Kidney tubule cell (primary cell): ENCODE measurements around the gene MINK1.
A peak's percentile ranks its signal among the peaks of the same experiment; 100 is the strongest.
"Not testable (repeated sequence)": the region's sequence is repeated elsewhere in the genome, so short reads cannot be mapped to it uniquely, and the experiment has no call there.

Source experiments
- DNase-seq: peaks from one replicate; pipeline ENCODE4 v3.0.0-alpha.2; 2018; ENCODE audit warnings: low spot score

MINK1 gene

DNA sequence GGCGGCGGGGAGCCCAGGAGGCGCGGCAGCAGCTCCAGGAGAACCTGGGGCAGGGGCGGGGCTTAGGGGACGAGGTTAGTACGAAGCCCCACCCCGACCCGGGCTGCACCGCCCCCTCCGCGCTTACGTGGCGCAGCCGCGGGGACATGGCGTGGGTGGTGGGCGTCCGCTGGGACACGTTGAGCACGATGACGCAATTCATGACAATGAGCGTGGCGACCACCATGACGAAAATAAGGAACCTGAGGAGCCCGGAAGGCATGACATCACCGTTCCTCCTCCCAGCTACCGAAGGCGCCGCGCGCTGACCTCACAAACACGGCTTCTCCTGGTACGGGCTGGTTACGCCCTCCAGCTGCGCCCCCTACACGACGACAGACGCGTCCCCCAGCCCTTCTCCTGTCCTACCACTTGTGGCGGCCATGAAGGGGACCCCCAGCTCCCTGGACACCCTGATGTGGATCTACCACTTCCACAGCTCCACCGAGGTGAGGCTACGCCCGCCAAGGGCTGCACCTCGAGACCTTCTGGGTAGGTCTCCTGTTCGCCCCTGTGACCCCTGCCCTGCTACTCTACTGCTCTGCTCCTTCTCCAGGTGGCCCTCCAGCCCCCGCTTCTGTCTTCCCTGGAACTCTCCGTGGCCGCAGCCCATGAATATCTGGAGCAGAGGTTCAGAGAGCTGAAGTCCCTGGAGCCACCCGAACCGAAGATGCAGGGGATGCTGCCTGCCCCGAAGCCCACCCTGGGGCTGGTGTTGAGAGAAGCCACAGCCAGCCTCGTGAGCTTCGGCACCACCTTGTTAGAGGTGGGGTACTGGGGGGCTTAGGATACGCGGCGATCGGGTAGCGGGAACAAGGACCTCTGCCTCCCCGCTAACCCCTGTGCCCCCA is 66.4 kb downstream of the MINK1 start, which contains the start of gene C17orf107:
Gene C17orf107 (plus strand): TSS at position 196 of the 890 bp plus-strand sequence. CDS start 227 bp downstream, at position 423.
- DNase-seq, result peak; percentile 57

GRCh38 chr17:4900231-4901107 is 67.3 kb downstream of the MINK1 start:
- no peak for DNase-seq

DNA sequence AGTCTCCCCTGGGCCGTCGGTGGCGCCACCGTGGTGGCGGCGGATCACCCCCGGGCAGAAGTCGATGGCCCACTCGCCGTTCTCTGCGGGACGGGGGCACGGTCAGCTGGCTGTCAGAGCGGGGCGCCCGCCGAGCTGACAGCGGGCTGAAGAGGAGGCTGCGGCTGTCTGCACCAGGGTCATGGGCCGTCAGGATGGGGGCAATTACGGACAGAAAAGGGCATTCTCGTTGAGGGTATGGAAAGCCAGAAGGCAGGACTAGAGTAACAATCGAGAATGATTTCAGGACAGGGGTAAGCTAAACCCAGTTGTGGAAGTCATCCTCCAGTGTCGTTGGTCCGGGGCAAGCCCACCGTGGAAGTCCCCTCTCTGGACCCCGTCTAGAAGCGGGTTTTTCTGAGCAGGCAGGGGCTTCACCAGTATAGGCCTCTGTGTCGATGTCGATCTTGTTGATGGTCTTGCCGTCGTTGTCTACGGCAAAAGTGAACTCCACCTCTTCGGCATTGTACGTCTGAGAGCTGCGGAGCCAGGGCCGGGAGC is 68.0 kb downstream of the MINK1 start:
- no peak for DNase-seq

GRCh38 chr17:4901648-4902344 is 68.7 kb downstream of the MINK1 start:
- DNase-seq, result no peak

- no peak for DNase-seq
These were observed 69.4 kb downstream of the MINK1 start for GRCh38 chr17:4902540-4902939.

GRCh38 chr17:4903051-4903818 is 70.1 kb downstream of the MINK1 start, which contains the start of gene CHRNE:
Gene CHRNE, minus strand, starts transcription at chr17:4903098. Its CDS starts 35 bp downstream, at chr17:4903063.
- peak; percentile 86 for DNase-seq

DNA sequence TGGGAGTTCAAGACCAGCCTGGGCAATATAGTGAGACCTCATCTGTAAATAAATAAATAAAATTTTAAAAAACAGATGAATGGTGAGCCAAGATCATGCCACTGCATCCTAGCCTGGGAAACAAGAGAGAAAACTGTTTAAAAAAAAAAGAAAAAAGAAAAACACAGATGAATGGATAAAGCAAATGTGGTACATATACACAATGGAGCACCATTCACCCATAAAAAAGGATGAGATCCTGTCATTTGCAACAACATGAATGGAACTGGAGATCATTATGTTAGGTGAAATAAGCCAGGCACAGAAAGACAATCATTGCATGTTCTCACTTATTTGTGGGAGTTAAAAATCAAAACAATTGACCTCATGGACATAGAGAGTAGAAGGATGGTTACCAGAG is 73.5 kb downstream of the MINK1 start:
- not testable (repeated sequence) for DNase-seq

DNA sequence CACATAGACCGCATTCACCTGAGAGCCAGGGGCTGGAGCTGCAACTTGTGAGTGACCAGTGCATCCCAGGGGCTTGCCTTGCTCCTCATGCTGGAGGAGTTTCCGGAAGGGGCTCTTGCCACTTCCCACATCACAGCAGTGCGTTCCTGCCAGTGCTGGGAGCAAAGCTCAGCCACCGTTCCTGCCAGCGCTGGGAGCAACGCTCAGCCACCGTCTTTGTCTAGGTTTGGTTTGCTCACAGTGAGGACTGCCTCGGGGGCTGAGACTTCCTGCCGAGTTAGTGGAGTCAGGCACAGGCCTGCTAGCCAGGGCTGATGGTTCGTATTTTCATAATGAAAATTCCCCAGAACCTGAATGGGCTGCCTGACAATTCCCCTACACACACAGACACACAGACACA is 75.2 kb downstream of the MINK1 start:
- DNase-seq, result no peak

- peak; percentile 95 for DNase-seq
These were observed 75.8 kb downstream of the MINK1 start for GRCh38 chr17:4908711-4909496.

GRCh38 chr17:4913994-4914393 is 80.9 kb downstream of the MINK1 start:
- peak; percentile 26 for DNase-seq

DNA sequence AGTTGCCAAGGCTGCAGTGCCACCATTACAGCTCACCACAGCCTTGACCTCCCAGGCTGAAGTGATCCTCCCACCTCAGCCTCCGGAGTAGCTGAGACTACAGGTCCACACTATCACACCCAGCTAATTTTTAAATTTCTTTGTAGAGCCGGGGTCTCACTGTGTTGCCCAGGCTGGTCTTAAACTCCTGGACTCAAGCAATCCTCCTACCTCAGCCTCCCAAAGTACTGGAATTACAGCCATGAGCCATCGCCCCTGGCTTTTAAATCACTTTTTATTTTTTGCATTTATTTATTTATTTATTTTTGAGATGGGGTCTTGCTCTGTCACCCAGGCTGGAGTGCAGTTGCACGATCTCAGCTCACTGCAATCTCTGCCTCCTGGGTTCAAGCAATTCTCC is 81.4 kb downstream of the MINK1 start:
- not testable (repeated sequence) for DNase-seq

- DNase-seq, result no peak
These were observed 86.4 kb downstream of the MINK1 start for GRCh38 chr17:4919511-4920047.

GRCh38 chr17:4920351-4921048 is 87.4 kb downstream of the MINK1 start:
- no peak for DNase-seq

DNA sequence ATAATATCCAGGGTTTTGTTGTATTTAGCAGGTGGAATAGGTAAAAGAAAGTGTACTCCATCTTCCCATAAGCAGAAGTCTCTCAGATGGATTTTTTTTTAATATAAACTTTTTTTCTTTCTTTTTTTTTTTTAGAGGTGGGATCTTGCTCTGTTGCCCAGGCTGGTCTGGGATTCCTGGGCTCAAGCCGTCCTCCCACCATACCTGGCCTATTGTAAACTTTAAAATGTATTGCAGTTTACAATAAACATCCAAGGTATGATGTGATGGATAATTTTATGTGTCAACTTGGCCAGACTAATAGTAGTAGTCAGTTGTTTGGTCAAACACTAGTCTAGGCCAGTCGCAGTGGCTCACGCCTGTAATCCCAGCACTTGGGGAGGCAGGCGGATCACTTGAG is 88.2 kb downstream of the MINK1 start:
- DNase-seq, result no peak

DNA sequence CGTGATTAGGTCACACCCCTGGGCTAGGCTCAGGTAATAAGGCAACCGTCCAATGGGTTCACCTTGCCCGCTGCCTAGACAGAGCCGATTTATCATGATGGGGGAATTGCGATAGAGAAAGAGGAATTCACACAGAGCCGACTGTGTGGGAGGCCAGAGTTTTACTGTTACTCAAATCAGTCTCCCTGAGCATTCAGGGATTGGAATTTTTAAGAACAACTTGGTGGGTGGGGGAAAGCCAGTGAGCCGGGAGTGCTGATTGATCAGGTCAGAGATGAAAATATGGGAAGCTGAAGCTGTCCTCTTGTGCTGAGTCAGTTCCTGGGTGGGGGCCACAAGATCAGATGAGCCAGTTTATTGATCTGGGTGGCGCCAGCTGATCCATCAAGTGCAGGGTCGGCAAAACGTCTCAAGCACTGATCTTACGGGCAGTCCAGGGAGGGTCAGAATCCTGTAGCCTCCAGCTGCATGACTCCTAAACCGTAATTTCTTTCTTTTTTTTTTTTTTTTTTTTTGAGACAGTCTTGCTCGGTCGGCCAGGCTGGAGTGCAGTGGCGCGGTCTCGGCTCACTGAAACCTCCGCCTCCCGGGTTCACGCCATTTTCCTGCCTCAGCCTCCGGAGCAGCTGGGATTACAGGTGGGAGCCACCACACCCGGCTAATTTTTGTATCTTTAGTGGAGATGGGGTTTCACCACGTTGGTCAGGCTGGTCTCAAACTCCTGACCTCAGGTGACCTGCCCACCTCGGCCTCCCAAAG is 93.6 kb downstream of the MINK1 start:
- not testable (repeated sequence) for DNase-seq

DNA sequence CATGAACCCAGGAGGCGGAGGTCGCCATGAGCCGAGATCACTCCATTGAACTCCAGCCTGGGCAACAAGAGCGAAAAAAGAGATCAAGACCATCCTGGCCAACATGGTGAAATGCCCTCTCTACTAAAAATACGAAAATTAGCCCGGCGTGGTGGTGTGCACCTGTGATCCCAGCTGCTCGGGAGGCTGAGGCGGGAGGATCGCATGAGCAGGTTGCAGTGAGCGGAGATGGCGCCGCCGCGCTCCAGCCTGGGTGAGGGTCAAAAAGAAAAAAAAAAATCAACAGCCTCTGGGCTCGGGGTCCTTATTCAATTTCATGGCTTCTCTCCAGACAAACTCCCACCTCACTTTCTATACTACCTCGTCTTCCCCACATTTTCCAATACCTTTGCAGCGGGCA is 95.7 kb downstream of the MINK1 start:
- DNase-seq, result no peak

DNA sequence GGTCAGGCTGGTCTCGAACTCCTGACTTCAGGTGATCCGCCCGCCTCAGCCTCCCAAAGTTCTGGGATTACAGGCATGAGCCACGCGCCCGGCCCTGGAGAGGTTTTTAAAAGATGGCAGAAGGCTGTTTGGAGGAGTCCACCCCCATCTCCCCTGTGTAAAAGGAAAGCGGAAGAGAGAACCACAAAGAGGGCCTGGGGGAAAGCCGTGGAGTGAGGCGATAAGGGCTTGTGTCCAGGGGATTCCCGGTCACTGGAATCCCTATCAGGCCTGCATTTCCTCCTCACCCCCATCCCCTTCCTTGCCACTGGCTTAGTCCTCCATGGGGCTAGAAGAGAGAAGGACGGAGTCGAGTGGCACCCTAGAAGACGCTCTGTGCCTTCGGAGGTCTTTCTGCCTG is 98.8 kb downstream of the MINK1 start, which contains the start of gene GP1BA:
Gene GP1BA (plus strand): TSS at position 315 of the 400 bp plus-strand sequence. CDS start 328 bp downstream, outside the sequence.
- no peak for DNase-seq

DNA sequence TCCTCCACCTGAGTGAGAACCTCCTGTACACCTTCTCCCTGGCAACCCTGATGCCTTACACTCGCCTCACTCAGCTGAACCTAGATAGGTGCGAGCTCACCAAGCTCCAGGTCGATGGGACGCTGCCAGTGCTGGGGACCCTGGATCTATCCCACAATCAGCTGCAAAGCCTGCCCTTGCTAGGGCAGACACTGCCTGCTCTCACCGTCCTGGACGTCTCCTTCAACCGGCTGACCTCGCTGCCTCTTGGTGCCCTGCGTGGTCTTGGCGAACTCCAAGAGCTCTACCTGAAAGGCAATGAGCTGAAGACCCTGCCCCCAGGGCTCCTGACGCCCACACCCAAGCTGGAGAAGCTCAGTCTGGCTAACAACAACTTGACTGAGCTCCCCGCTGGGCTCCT is 99.6 kb downstream of the MINK1 start:
- DNase-seq, result no peak
